IMR-90 (cell line): ENCODE measurements around the gene SLC4A4. TPM values are rescaled to one million over a fixed set of nuclear protein-coding genes. Genes with fewer than 3 reads are reported as not detected.

Source experiments
- ATAC-seq: fragments of 200-7000 bp; cut with Tn5 transposase; 2 replicates; pipeline ENCODE4 v1.9.1; 2020; ENCODE audit warnings: low read depth, mild to moderate bottlenecking, moderate library complexity
- BruUV-seq: library from RNA; stranded (reverse); fragments of 400-500 nt; replicated peaks from 2 replicates; lab custom pipeline; 2021; lab: Mats Ljungman, UMichigan
- CTCF ChIA-PET: fragments of 300-600 bp; formaldehyde crosslinking; extraction: SDS; loops from one replicate; lab custom pipeline; 2021; ENCODE audit warnings: antibody characterized with exemption; lab: Yijun Ruan, JAX
- POLR2A ChIA-PET: fragments of 300-600 bp; sonication (Branson Sonifier 250); formaldehyde crosslinking; loops from one replicate; lab custom pipeline; 2022; ENCODE audit warnings: antibody characterized with exemption; ENCODE audit not compliant: unreplicated experiment; lab: Charles Lee
- DNase-seq: peaks from one replicate; pipeline ENCODE4 v3.0.0; 2013
- H2AFZ ChIP-seq: replicated peaks from 2 replicates; pipeline ENCODE3; 2013; ENCODE audit warnings: low read length, mild to moderate bottlenecking; ENCODE audit not compliant: poor library complexity
- H2AK5ac ChIP-seq: 2 replicates; pipeline ENCODE4 v1.6.1; 2013; ENCODE audit warnings: low read depth, low read length, inconsistent platforms
- H2AK9ac ChIP-seq: replicated peaks from 2 replicates; pipeline ENCODE3; 2013; ENCODE audit warnings: mild to moderate bottlenecking, low read depth, low read length, moderate library complexity; ENCODE audit not compliant: poor library complexity
- H2BK120ac ChIP-seq: 2 replicates; pipeline ENCODE4 v1.6.1; 2013; ENCODE audit warnings: low read depth, low read length, inconsistent platforms
- H2BK15ac ChIP-seq: 3 replicates; pipeline ENCODE4 v1.6.1; 2013; ENCODE audit warnings: low read depth, low read length, inconsistent platforms
- H2BK20ac ChIP-seq: 2 replicates; pipeline ENCODE4 v1.6.1; 2013; ENCODE audit warnings: low read depth, mild to moderate bottlenecking, inconsistent platforms, low read length, moderate library complexity
- H2BK5ac ChIP-seq: 2 replicates; pipeline ENCODE4 v1.6.1; 2013; ENCODE audit warnings: mild to moderate bottlenecking, low read depth, low read length, inconsistent platforms; ENCODE audit not compliant: poor library complexity, severe bottlenecking
- H3K14ac ChIP-seq: replicated peaks from 2 replicates; pipeline ENCODE4 v1.6.1; 2013; ENCODE audit warnings: low read depth, low read length, inconsistent platforms
- H3K18ac ChIP-seq: 2 replicates; pipeline ENCODE4 v1.6.1; 2013; ENCODE audit warnings: low read depth, low read length, control low read depth
- H3K23ac ChIP-seq: 2 replicates; pipeline ENCODE4 v1.6.1; 2013; ENCODE audit warnings: low read depth, low read length, inconsistent platforms
- H3K27ac ChIP-seq: 2 replicates; pipeline ENCODE4 v1.5.1; 2013; ENCODE audit warnings: mild to moderate bottlenecking, control low read depth, low read length; ENCODE audit not compliant: insufficient read depth
- H3K27me3 ChIP-seq: 2 replicates; pipeline ENCODE4 v1.6.1; 2013; ENCODE audit warnings: low read length; ENCODE audit not compliant: control insufficient read depth, insufficient read depth
- H3K36me3 ChIP-seq: 2 replicates; pipeline ENCODE4 v1.6.1; 2013; ENCODE audit warnings: low read length, mixed read lengths; ENCODE audit not compliant: control insufficient read depth, insufficient read depth
- H3K4ac ChIP-seq: 2 replicates; pipeline ENCODE4 v1.6.1; 2013; ENCODE audit warnings: low read depth, low read length, inconsistent platforms
- H3K4me1 ChIP-seq: 2 replicates; pipeline ENCODE4 v1.6.1; 2013; ENCODE audit warnings: low read length, mixed read lengths; ENCODE audit not compliant: control insufficient read depth, insufficient read depth
- H3K4me2 ChIP-seq: 2 replicates; pipeline ENCODE4 v1.6.1; 2013; ENCODE audit warnings: low read depth, mild to moderate bottlenecking, control low read depth, low read length, moderate library complexity
- H3K4me3 ChIP-seq: 2 replicates; pipeline ENCODE4 v1.5.1; 2013; ENCODE audit warnings: low read depth, mild to moderate bottlenecking, control low read depth, low read length, moderate library complexity; ENCODE audit not compliant: insufficient read depth
- H3K56ac ChIP-seq: 2 replicates; pipeline ENCODE4 v1.6.1; 2013; ENCODE audit warnings: low read length, inconsistent platforms; ENCODE audit not compliant: insufficient read depth; ENCODE audit errors: extremely low read depth
- H3K79me1 ChIP-seq, 2 experiments: 2 replicates each; pipeline ENCODE4 v1.6.1; 2013; ENCODE audit warnings: low read length in 2 of 2, inconsistent platforms in 1 of 2, low read depth in 1 of 2
- H3K9ac ChIP-seq: 2 replicates; pipeline ENCODE4 v1.6.1; 2013; ENCODE audit warnings: low read depth, low read length, control low read depth
- H3K9me1 ChIP-seq: 2 replicates; pipeline ENCODE4 v1.6.1; 2013; ENCODE audit warnings: low read length, inconsistent platforms; ENCODE audit not compliant: insufficient read depth
- H3K9me3 ChIP-seq: 2 replicates; pipeline ENCODE4 v1.6.1; 2013; ENCODE audit warnings: low read length; ENCODE audit not compliant: control insufficient read depth, insufficient read depth
- H4K20me1 ChIP-seq: 2 replicates; pipeline ENCODE4 v1.6.1; 2013; ENCODE audit warnings: low read length, inconsistent platforms; ENCODE audit not compliant: insufficient read depth
- H4K5ac ChIP-seq: 2 replicates; pipeline ENCODE4 v1.6.1; 2013; ENCODE audit warnings: mild to moderate bottlenecking, low read depth, low read length, control low read depth
- H4K8ac ChIP-seq, 2 experiments: 2 replicates each; pipeline ENCODE4 v1.6.1; 2013; ENCODE audit warnings: low read depth in 2 of 2, low read length in 2 of 2, control low read depth in 1 of 2, inconsistent platforms in 1 of 2
- H4K91ac ChIP-seq: 2 replicates; pipeline ENCODE4 v1.6.1; 2013; ENCODE audit warnings: low read depth, low read length, inconsistent platforms; ENCODE audit not compliant: insufficient read depth
- BHLHE40 ChIP-seq: fragments of 150-350 bp; IDR thresholded peaks from 2 replicates; pipeline ENCODE4 v1.6.1; 2016; ENCODE audit warnings: mild to moderate bottlenecking, low read depth, low read length
- CEBPB ChIP-seq: IDR thresholded peaks from 2 replicates; pipeline ENCODE4 v1.6.1; 2012; ENCODE audit warnings: low read depth, low read length, improper control_type of control experiment
- FOS ChIP-seq: fragments of 150-350 bp; IDR thresholded peaks from 2 replicates; pipeline ENCODE4 v1.6.1; 2016; ENCODE audit warnings: low read depth, low read length
- RAD21 ChIP-seq: IDR thresholded peaks from 2 replicates; pipeline ENCODE4 v1.6.1; 2012; ENCODE audit warnings: low read length, improper control_type of control experiment
- RFX5 ChIP-seq: IDR thresholded peaks from 2 replicates; pipeline ENCODE4 v1.8.0; 2012; ENCODE audit warnings: low read depth, mild to moderate bottlenecking, low read length, moderate library complexity
- WGBS, 2 experiments: methylation state at CpG; one replicate each; pipeline versions ENCODE4 v1.1.5 to v1.1.7; 2013; ENCODE audit warnings: missing lambda C conversion rate in 2 of 2; ENCODE audit not compliant: insufficient read length in 1 of 2; ENCODE audit errors: extremely low coverage in 2 of 2; 5-methylcytosine and 5-hydroxymethylcytosine counted together
- dilution Hi-C: fragments of 300-500 bp; cut with HindIII; formaldehyde crosslinking; loops from one replicate; pipeline ENCODE4 v1.14.3; 2018; ENCODE audit warnings: low sequenced_read_pairs; ENCODE audit not compliant: unreplicated experiment
- in situ Hi-C: fragments of 300-500 bp; cut with MboI; formaldehyde crosslinking; loops from 3 replicates; pipeline ENCODE4 v1.14.3; 2019; ENCODE audit warnings: low sequenced_read_pairs, inconsistent platforms, mixed read lengths
- intact Hi-C: fragments of 100-400 bp; cut with micrococcal nuclease; formaldehyde crosslinking; loops from 2 replicates; pipeline ENCODE4 v1.10.0; 2022
- polyA plus RNA-seq, 3 experiments: library from polyadenylated mRNA; depleted of rRNA; stranded (reverse); fragments of >200 nt; gene quantifications; 2 replicates each; pipeline ENCODE4 v1.2.3, GENCODE V29; 2012; ENCODE audit warnings: low replicate concordance in 1 of 3
- total RNA-seq: library from RNA; depleted of rRNA; stranded (reverse); fragments of >200 nt; gene quantifications from 2 replicates; pipeline ENCODE4 v1.2.3, GENCODE V29; 2012

Gene SLC4A4
- total and polyA plus RNA-seq, 2 of the 4 experiments (the other 2 are of a cell fraction), result 5.6 to 16.8 TPM

DNA sequence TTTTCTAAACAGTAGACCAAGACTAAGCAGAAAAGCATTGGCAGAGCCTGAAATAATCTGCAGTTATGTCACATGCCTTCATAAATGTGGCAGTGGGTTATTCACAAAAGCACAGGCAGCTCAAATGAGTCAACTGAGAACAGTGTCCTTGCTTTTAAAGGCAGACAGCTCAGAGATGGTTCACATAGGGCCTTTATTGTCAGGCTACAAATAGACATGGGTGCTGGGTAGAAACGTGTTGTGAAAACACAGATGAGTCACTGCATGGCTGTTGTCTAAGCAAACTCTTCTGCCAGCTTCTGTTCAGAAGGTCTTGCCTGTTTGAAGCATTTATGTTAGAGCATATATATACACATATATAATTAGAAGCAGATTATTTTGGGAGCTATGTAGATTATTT, 118.0 kb downstream of the SLC4A4 start:
- H3K14ac ChIP-seq, result no peak overlapping the region
- no peaks in the 10 kb centered on the region for H3K27me3 ChIP-seq
- no peak overlapping the region for H4K8ac ChIP-seq
- H3K4me3 ChIP-seq, result no peak overlapping the region
- H3K56ac ChIP-seq, result no peak overlapping the region
- DNase-seq (peak; percentile 91), ATAC-seq (peak; percentile 93)
- H3K4ac ChIP-seq, result no peak overlapping the region
- H3K27ac ChIP-seq, result no peak overlapping the region
- no peak overlapping the region for H2BK120ac ChIP-seq
- no peak overlapping the region for H2BK15ac ChIP-seq
- peaks cover 17% of the 10 kb centered on the region for H3K36me3 ChIP-seq
- H3K9me1 ChIP-seq, result peaks cover 7% of the 10 kb centered on the region
- ChIA-PET CTCF (interaction anchor here (0.7 to 1.0 kb wide), 3 partner anchors 8 to 33 kb away, joined by 3 to 4 read pairs (median 3); no protein-coding TSS in a partner anchor), POLR2A (no interaction called here)
- no peak overlapping the region for H2AK5ac ChIP-seq
- peaks cover 6 to 7% of the 10 kb centered on the region in 2 experiments; a peak in 2 of 4 replicates for H3K79me1 ChIP-seq
- H2AFZ ChIP-seq, result no peak overlapping the region
- H2BK5ac ChIP-seq, result peak overlapping the region; percentile 5
- H3K4me2 ChIP-seq, result no peak overlapping the region
- H3K9me3 ChIP-seq, result no peaks in the 10 kb centered on the region
- H2AK9ac ChIP-seq, result peak overlapping the region; percentile 8
- no peak overlapping the region for H3K23ac ChIP-seq
- H4K20me1 ChIP-seq, result no peaks in the 10 kb centered on the region; the same call in 1 of the 2 replicates
- in situ Hi-C loops (no loop called here), intact Hi-C loops (no loop called here), dilution Hi-C loops (no loop called here)
- no peak overlapping the region for H4K5ac ChIP-seq
- H3K4me1 ChIP-seq, result peaks cover 6% of the 10 kb centered on the region
- H2BK20ac ChIP-seq, result no peak overlapping the region
- H3K18ac ChIP-seq, result no peak overlapping the region
- no peak overlapping the region for H4K91ac ChIP-seq
- H3K9ac ChIP-seq, result no peak overlapping the region
- WGBS, 2 experiments, result no CpG with 5 or more reads among the region's 1 CpG
- TF ChIP-seq BHLHE40, result peak; percentile 75
- no peak for TF ChIP-seq RFX5
- 0 out of 2 replicates have a peak, but pooled peaks have one; percentile 16 for TF ChIP-seq RAD21
- peak; percentile 68 for TF ChIP-seq FOS
- TF ChIP-seq CEBPB, result peak; percentile 66; the same call in 1 of the 2 replicates
- BruUV-seq, result no TSS peak
